Spleen (tissue), 11 donors: ENCODE measurements around the gene CAPN6. TPM values are rescaled to one million over a fixed set of nuclear protein-coding genes. Genes with fewer than 3 reads are reported as not detected.

Experiments
- DNase-seq: peaks from one replicate; pipeline ENCODE4 v3.0.0-alpha.2; 2020
- H3K27ac ChIP-seq, 8 donors: fragments of 200-600 bp; sonication (generic) in 7 of 8; 1 replicate in 4 of 8; 2 replicates in 4 of 8; pipeline versions ENCODE4 v1.5.0 to v1.8.0; 2016 to 2021; ENCODE audit warnings: inconsistent platforms in 4 of 8, mild to moderate bottlenecking in 4 of 8, moderate library complexity in 1 of 8
- H3K27me3 ChIP-seq, 7 donors: fragments of 200-600 bp; sonication (generic) in 6 of 7; replicated peaks in 1 of 7; 1 replicate in 4 of 7; 2 replicates in 3 of 7; pipeline versions ENCODE4 v1.5.0 to v1.8.0; 2016 to 2021; ENCODE audit warnings: inconsistent platforms in 3 of 7, mild to moderate bottlenecking in 1 of 7
- H3K36me3 ChIP-seq, 6 donors: fragments of 200-600 bp; sonication (generic) in 5 of 6; 1 replicate in 4 of 6; 2 replicates in 2 of 6; pipeline versions ENCODE4 v1.5.0 to v1.8.0; 2016 to 2021; ENCODE audit warnings: inconsistent platforms in 2 of 6
- H3K4me1 ChIP-seq, 6 donors: fragments of 200-600 bp; sonication (generic) in 5 of 6; 1 replicate in 3 of 6; 2 replicates in 3 of 6; pipeline versions ENCODE4 v1.5.0 to v1.8.0; 2016 to 2021; ENCODE audit warnings: inconsistent platforms in 3 of 6
- H3K4me3 ChIP-seq, 8 donors: fragments of 200-600 bp; sonication (generic) in 7 of 8; 1 replicate in 4 of 8; 2 replicates in 4 of 8; pipeline versions ENCODE4 v1.5.0 to v1.8.0; 2016 to 2021; ENCODE audit warnings: inconsistent platforms in 4 of 8, mild to moderate bottlenecking in 4 of 8, moderate library complexity in 2 of 8
- H3K9me3 ChIP-seq, 8 donors: fragments of 200-600 bp; sonication (generic) in 7 of 8; 1 replicate in 4 of 8; 2 replicates in 4 of 8; pipeline versions ENCODE4 v1.5.0 to v1.8.0; 2016 to 2021; ENCODE audit warnings: inconsistent platforms in 4 of 8
- CTCF ChIP-seq, 11 experiments: fragments of 200-600 bp in 7 of 11; fragments of 450-650 bp in 4 of 11; sonication (generic) in 4 of 11; IDR thresholded peaks in 8 of 11; conservative IDR thresholded peaks in 3 of 11; 1 replicate in 7 of 11; 2 replicates in 4 of 11; pipeline versions ENCODE4 v1.4.0 to v1.8.0; 2016 to 2021; ENCODE audit warnings: antibody characterized with exemption in 11 of 11, inconsistent platforms in 4 of 11, mild to moderate bottlenecking in 1 of 11
- POLR2A ChIP-seq, 3 donors: fragments of 450-650 bp; IDR thresholded peaks; one replicate each; pipeline ENCODE4 v1.5.1; 2017; ENCODE audit warnings: antibody characterized with exemption in 3 of 3, mild to moderate bottlenecking in 1 of 3
- POLR2AphosphoS5 ChIP-seq, 3 donors: sonication (generic); formaldehyde crosslinking; IDR thresholded peaks; one replicate each; pipeline ENCODE4 v1.5.1; 2017; ENCODE audit warnings: antibody characterized with exemption in 3 of 3
- WGBS, 5 donors: extraction: QIAGEN DNeasy Blood & Tissue Kit in 3 of 5; methylation state at CpG; one replicate each; pipeline versions ENCODE4 v1.1.5 to v1.1.7; 2013 to 2018; 5-methylcytosine and 5-hydroxymethylcytosine counted together
- intact Hi-C: fragments of 100-400 bp; cut with DNase I; formaldehyde crosslinking; loops from one replicate; pipeline ENCODE4 v1.15.0; 2023; ENCODE audit warnings: low total_unique reads
- polyA plus RNA-seq, 3 donors: library from polyadenylated mRNA; stranded (reverse); fragments of 200-250 nt; gene quantifications; one replicate each; pipeline ENCODE4 v1.2.1, GENCODE V29; 2013
- total RNA-seq, 7 donors: library from RNA; depleted of rRNA in 3 of 7; stranded (reverse); fragments of >200 nt in 3 of 7; fragmentation: NEBNext Ultra II Directional in 4 of 7; extraction: Animal tissue kit (Norgen Biotek cat#: 25700) in 4 of 7; gene quantifications; one replicate each; pipeline versions ENCODE4 v1.1.0 to v1.2.1, GENCODE V29; 2016 to 2021
- donor health status: healthy with polysubstance abuse.
- donor health status: DM: no; HTN: no; CAD: no; lungs with moderate emphysema.
- donor health status: DM: no; HTN: no; CAD: no.
- donor health status: Bipolar disorder and iron deficiency.
- donor health status: healthy.
- donor health status: DM: no; HTN: no; CAD: no.
- donor health status: DM: yes; HTN: yes; CAD: no.

The CAPN6 gene
- total and polyA plus RNA-seq, 10 donors, result 0.16 to 7.4 (median 1.0) TPM; not detected in 1

DNA sequence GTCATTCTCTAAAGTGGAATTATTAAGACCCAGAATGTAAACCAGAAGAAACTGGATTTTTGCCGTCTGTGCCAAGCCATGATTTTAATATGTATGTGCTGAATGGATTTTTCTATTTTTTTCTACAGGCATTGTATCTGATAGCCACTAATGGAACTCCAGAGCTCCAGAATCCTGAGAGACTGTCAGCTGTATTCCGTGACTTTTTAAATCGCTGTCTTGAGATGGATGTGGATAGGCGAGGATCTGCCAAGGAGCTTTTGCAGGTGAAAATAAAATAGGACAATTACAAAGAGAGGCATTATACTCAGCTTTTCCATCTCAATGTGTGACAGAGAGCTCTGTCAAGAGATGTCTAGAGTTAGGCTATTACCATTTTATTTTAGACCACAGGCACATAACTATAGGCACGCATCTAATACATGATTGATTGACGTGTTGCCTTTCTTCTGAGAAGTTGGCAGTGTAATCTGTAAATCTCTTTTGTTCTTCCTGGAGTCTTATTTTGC is 53.9 kb downstream of the CAPN6 start:
- H3K36me3 ChIP-seq, result no peaks in the 10 kb centered on the region
- DNase-seq, result no peak
- no peak for TF ChIP-seq POLR2AphosphoS5 (IDR thresholded peaks at IDR 0.05)
- TF ChIP-seq POLR2A (IDR thresholded peaks at IDR 0.05), result no peak
- TF ChIP-seq CTCF (IDR thresholded peaks at IDR 0.05 in 8 of 11, conservative IDR thresholded peaks at IDR 0.05 in 3 of 11), result no peak
- intact Hi-C loops, result no loop called here
- no peaks in the 10 kb centered on the region for H3K9me3 ChIP-seq
- H3K27me3 ChIP-seq, result no peaks in the 10 kb centered on the region
- no peaks in the 10 kb centered on the region for H3K4me1 ChIP-seq
- H3K27ac ChIP-seq, result no peak overlapping the region
- 82 to 94% (median 91%) methylated on average over 6 of the region's 6 CpGs for WGBS, 5 donors
- no peak overlapping the region for H3K4me3 ChIP-seq

DNA sequence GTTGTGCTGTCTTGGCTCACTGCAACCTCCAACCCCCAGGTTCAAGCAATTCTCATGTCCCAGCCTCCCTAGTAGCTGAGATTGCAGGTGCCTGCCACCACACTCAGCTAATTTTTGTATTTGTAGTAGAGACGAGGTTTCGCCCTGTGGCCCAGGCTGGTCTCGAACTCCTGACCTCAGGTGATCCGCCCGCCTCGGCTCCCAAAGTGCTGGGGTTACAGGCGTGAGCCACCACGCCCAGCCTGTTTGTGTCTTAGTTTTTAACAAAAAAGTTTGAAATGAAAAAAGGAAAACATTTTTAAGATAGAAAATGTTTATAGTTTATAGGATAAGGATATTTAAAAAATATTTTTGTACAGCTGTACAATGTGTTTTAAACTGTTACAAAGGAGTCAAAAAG is 62.4 kb downstream of the CAPN6 start:
- Histone ChIP-seq H3K4me3 (no peak overlapping the region), H3K27ac (no peak overlapping the region), H3K4me1 (no peaks in the 10 kb centered on the region), H3K9me3 (no peaks in the 10 kb centered on the region), H3K27me3 (peaks cover 0 to 4% (median 0%) of the 10 kb centered on the region in 7 donors), H3K36me3 (no peaks in the 10 kb centered on the region)
- intact Hi-C loops, result no loop called here
- WGBS, 5 donors, result 87 to 97% (median 94%) methylated on average over 8 of the region's 8 CpGs
- no peak for TF ChIP-seq POLR2A (IDR thresholded peaks at IDR 0.05)
- no peak for TF ChIP-seq POLR2AphosphoS5 (IDR thresholded peaks at IDR 0.05)
- TF ChIP-seq CTCF (IDR thresholded peaks at IDR 0.05 in 8 of 11, conservative IDR thresholded peaks at IDR 0.05 in 3 of 11), result no peak
- DNase-seq, result no peak

DNA sequence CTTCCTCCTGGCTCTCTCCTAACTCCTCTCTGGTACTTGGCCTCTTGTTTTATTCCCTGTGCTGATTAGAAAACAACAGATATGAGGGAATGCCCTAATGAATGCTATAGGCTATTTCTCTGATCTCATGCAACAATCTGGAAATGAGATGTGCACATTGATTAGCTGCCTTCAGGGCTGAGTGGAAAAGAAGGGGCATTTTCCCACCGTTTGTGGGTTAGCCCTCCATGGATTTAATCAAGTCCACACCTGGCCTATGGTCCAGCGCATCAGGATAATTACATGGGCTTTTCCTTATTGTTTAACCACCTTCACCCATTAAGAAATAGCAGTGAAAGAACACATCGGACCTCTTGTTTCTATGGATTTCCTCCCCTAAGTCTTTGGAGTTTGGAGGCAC is 70.0 kb downstream of the CAPN6 start:
- no peak for DNase-seq
- 64 to 96% (median 84%) methylated on average over 3 of the region's 3 CpGs for WGBS, 5 donors
- Histone ChIP-seq H3K4me1 (no peaks in the 10 kb centered on the region), H3K9me3 (no peaks in the 10 kb centered on the region), H3K27ac (no peak overlapping the region), H3K4me3 (no peak overlapping the region), H3K27me3 (peaks cover 0 to 4% (median 0%) of the 10 kb centered on the region in 7 donors), H3K36me3 (no peaks in the 10 kb centered on the region)
- TF ChIP-seq POLR2AphosphoS5 (IDR thresholded peaks at IDR 0.05) (no peak), CTCF (IDR thresholded peaks at IDR 0.05 in 8 of 11, conservative IDR thresholded peaks at IDR 0.05 in 3 of 11) (no peak), POLR2A (IDR thresholded peaks at IDR 0.05) (no peak)
- intact Hi-C loops, result no loop called here

- 52 to 89% (median 71%) methylated on average over 2 of the region's 2 CpGs for WGBS, 5 donors
- TF ChIP-seq CTCF (IDR thresholded peaks at IDR 0.05 in 8 of 11, conservative IDR thresholded peaks at IDR 0.05 in 3 of 11) (no peak), POLR2A (IDR thresholded peaks at IDR 0.05) (no peak), POLR2AphosphoS5 (IDR thresholded peaks at IDR 0.05) (no peak)
- Histone ChIP-seq H3K36me3 (no peaks in the 10 kb centered on the region), H3K27ac (no peak overlapping the region), H3K4me1 (no peaks in the 10 kb centered on the region), H3K27me3 (peaks cover 0 to 4% (median 0%) of the 10 kb centered on the region in 7 donors), H3K4me3 (no peak overlapping the region), H3K9me3 (no peaks in the 10 kb centered on the region)
- intact Hi-C loops, result no loop called here
- no peak for DNase-seq
Observed at GRCh38 chrX:111199505-111199904, 70.8 kb downstream of the CAPN6 start.

Other genes with a start within 250 kb of the CAPN6 start
- gene PAK3, start 174.3 kb downstream of the CAPN6 start, total RNA-seq, result 1 to 10 TPM; 1.7 to 7.3 (median 3.9) TPM
- gene PAK3, start 174.3 kb downstream of the CAPN6 start, polyA plus RNA-seq, result under 1 TPM; 0.09 to 0.29 (median 0.11) TPM
- gene DCX, start 141.7 kb upstream of the CAPN6 start, total RNA-seq, result under 1 TPM in 1 of 7 donors, not detected in 6; 0.06 TPM
- gene DCX, start 141.7 kb upstream of the CAPN6 start, polyA plus RNA-seq, result under 1 TPM in 2 of 3 donors, not detected in 1; 0.02 TPM
- 1 to 10 TPM in 4 of 7 donors, under 1 TPM in 3; 0.44 to 2.7 (median 1.0) TPM for gene SERTM2, start 241.2 kb upstream of the CAPN6 start, total RNA-seq
- gene SERTM2, start 241.2 kb upstream of the CAPN6 start, polyA plus RNA-seq, result under 1 TPM; 0.24 to 0.45 (median 0.38) TPM